Measurements from ENCODE around the gene PHC2. TPM values are rescaled to one million over a fixed set of nuclear protein-coding genes. Genes with fewer than 3 reads are reported as not detected.
A peak's percentile ranks its signal among the peaks of the same experiment; 100 is the strongest.

PHC2 gene
- total RNA-seq, 1 donor from 2014 or later: 73.7 TPM

DNA sequence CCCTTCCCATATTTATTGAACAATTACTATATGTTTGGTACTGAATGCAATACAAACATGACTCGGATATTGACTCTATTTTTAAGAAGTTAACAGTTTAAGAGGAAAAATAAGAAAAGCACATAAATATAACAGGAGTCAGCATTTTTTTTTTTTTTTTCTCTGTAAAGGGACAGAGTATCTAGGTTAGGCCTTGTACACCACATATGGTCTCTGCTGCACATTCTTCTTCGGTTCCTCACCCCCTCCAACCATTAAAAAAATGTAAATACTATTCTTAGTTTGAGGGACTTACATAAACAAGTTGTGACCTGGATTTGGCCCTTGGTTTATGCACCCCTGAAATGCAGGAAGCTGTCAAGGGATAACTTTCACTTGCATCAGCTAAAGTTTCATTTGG is 40.4 kb downstream of the PHC2 start:
- DNase-seq (ENCODE audit: low read depth in 2 of 2): no peak

DNA sequence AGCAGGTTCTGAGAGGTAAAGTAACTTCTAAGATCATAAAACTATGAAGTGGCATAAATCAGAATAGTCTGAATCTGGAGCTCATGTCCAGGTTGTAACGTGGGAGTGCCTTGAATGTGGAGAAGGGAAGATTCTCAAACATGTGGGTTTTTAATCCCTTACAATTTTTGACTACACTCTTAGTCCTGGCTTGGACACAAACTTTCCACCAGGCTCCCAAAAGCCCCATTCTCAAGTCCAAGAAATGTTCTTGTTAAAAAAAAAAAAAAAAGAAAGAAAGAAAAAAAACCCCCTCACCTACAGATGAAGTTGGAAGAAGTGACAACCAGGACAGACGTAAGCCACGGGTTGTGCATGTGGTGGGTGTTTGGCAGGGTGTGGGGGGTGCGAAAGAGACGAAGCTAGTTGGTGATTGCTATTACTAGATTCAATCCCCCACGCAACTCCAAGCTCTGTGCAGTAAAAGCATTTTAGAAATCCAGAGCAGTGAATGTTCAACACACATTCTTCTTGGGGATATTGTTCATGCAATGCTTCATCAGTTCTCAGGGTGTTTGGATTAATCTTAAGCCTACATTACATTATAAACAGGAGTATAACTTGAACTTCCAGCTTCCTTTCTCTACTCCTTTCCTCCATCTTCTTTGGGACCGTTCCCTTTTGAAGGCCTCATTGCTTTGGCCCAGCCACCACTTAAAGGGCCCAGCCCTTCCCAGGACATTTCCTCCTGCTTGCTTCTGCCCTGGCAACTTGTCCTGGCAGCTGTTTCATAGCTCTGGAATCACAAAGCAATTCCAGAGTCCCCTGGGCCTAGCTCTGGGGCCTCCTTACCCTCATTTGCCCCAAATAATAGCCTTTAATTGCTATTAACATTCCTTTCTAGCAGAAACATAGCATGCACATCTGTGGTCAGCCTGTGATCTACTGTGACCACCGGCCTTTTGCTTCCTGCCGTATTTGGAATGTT is 41.8 kb downstream of the PHC2 start:
- DNase-seq (ENCODE audit: low read depth in 2 of 2): no peak

DNA sequence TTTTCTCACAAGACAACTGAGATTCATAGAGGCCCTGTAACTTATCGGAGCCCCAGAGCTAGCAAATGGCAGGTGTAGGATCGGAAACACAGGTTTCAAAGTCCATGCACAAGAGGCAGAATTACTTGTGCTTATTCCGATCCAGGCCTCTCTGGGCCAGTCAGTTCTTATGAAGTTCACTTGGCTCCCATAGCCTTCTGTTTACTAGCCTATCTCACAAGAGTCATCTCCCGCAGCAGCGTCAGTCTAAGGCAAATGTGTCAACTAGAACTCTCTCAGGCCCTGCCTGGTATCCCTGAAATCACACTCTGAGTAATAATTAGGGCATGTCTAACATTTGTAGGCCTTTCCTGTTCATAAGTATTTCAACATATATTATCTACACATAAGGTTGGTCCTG is 43.3 kb downstream of the PHC2 start:
- no peak for DNase-seq (ENCODE audit: low read depth in 2 of 2)

DNA sequence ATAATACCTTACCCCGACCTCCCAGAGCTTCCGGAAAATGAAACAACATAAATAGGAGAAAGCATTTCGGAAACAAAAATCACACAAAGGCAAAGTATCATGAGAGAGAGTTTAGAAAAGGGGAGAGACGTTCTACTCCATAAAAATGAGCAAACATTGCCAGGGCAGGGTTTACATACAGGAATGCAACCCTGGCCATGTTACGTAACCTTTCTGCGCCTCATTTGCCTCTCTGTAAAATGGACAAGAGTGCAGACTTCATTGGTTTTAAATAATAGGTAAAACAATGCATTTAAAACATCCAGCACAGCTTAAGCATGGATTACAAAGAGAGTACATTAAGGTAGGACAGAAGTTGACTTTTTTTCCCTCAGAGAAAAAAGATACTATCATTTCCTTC is 45.6 kb downstream of the PHC2 start:
- DNase-seq (ENCODE audit: low read depth in 2 of 2): no peak

DNA sequence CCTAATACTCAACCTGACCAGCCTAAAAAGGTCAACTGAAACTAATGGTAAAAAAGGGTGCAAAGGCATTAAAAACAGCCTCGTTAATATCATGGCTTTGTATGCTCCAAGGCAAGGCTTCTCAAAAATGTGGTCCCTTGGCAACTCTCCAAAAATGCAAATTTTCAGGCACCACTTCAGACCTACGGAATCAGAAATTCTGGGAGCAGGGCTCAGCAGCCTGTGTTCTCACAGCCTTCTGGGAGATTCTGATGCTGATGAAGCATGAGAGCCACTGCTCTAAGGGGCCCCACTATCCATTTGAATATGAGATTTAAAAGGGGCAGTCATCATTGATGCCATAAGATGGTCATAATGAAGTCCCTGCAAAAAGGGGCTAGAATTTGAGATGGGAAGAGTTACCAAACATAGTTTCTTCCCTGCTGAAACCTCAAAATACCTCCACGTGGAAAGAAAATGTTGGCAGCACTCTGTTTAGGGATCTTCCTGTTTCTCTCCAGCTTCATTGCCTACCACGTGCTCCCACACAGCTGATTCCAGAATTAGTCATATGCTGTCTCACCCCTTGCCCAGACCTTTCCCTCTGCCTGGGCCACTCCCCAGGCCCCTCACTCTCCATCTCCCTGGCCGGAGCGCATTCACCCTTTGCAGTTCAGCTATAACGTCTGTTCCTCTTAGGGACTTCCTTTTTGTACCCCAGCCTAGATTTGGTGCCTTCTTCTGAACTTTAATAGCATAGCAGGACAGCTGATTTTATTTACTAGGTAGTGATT is 46.7 kb downstream of the PHC2 start:
- DNase-seq (ENCODE audit: low read depth in 2 of 2): peak; percentile 39 to 62

DNA sequence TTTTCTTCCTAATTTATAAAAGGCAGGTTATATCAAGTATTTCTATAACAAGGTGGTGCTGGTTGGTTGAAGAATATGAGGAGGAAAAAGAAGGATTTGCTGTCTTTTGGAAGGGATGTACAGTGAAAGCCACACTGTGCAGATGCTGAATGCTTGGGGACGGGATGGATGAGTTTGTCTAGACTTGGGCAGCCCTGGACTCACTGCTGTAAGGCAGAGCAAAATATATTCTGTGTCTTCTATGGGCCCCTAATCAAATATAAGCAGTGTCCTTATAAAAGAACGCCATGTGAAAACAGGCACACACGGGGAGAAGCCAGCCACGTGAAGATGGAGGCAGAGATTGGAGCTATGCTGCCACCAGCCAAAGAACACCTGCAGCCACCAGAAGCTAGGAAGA is 47.4 kb downstream of the PHC2 start:
- DNase-seq (ENCODE audit: low read depth in 2 of 2): no peak

DNA sequence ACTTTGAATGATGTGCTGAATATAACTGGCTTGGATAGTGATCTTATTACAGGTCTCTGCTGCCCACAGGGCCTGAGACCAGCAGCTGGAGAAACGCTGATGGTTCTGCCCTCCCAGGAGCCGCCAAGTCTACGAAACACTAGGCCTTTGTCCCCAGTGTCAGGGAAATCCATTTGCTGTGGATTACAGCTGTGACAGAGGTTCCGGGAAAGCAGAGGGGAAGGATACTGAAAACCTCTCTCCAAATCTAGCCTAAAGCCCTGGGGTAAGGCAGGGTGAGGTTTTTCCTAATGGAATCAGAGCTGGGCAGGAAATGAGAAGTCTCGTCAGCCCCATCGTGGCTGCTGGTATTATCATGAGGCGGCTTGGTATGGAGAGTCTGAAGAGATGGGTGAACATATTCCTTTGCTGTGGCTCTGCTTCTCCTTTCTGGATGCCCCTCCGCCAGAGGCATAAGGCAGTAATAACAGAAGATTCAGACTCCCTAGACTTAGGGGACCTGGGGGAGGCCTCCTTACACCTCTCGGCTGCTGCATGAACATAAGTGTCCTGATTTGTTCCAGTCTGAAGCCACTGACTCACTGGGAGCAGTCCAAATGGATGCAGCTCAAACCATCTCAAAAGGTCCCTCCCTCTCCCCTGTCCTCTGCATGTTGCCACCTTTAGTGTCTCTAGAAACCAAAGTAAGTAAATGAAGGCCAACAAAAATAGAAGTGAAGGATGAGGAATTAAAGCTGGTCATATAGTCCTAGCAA is 48.1 kb downstream of the PHC2 start:
- no peak for DNase-seq (ENCODE audit: low read depth in 2 of 2)

DNA sequence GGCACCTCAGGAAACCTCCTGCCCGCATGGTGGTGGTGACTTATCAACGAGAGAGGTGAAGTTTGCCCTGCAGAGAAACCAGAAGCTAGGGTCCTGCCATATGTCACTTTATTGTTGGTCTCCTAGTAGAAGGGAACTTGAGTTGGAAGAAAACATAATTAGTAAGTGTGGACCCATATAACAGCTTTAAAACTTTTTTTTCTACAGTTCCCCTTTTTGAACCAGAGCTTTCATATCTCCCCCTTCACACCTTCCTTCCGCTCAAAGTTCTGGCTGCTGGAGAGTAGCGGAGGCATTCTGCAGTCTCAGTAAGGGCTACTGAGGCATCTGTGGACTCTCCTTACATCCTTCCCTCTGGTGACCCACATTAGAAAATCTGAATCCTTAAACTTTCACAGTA is 48.9 kb downstream of the PHC2 start:
- DNase-seq (ENCODE audit: low read depth in 2 of 2): no peak

DNA sequence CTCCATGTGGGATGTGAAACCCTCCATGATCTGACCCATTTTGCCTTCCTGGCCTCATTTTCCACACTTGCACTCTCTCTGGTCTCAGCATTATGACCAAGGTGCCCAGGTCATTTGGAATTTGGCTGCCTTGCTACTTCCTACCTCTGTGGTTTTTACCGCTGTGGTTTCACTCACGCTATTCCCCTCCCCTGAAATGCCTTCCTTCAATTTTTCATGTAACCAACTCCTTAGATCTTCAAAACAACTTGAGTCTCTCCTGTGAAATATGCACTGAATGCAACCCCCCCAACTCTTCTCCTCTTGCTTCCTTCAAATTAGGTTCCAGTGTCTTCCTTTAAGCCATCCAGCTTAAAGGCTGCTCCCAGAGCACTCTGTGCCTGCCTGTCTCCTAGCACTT is 50.1 kb downstream of the PHC2 start:
- DNase-seq (ENCODE audit: low read depth in 2 of 2): no peak

DNA sequence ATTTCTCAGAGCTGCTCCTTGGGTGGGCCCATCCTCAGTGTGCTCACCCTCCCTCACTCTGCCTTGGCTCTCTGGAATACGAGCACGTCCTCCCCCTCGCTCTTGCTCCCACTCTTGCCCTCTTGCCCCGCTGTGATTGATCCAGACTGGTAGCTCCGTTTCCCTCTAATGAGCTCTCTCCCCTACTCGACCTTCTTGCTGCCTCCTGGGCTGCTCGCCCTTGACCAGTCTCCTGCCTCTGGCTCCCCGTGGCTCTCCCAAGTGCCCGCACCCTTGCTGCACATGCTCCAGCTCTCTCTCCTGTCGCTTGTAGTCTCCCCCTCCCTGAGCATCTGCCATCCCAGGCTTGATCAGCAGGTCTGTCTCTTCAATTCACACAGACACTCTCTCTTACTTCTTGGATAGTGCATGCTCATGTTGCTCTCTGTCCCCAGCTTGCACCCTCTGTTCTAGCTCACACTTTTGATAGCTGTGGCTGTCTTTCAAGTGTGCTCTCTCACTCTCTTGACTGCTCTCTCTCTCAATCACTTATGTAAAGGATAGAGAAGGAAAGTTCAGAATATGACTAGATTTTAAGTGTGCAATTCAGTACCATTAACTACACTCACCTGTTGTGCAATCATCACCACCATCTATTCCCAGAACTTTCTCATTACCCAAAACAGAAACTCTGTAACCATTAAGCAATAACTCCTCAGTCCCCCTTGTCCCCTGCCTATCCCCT is 51.1 kb downstream of the PHC2 start:
- DNase-seq (ENCODE audit: low read depth in 2 of 2): no peak

DNA sequence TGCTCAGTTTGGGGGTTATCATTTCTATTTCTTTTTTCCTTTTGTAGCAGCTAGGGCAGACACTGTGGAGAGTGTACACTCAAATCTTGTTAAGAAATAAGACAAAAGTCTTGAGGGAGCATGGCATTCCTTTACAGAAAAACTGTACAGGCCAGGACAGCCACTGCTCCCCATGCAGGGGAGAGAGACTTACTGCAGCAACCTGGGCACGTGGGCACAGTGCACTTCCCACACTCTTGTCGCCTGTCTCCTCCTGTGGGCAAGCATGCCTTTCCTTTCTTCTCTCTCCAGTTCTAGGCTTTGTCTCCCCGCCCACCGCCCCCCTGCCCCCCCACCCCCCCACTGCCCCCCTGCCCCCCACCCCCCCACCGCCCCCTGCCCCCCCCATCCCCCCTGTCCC is 51.9 kb downstream of the PHC2 start:
- no peak for DNase-seq (ENCODE audit: low read depth in 2 of 2)

DNA sequence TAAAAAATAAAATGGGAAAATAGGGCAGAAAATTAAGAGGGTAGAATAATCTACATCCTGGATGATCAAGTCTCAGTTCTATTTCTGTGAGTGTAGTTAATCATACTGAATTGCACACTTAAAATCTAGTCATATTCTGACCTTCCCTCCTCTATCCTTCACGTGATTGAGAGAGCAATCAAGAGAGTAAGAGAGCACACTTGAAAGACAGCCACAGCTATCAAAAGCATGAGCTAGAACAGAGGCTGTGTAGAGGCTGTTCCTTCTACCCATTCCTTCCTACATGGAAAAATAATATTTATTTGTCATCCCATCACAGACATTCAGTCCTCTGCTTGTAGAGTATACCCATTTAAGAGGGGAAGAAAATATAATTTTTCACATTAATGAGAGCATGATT is 52.4 kb downstream of the PHC2 start:
- DNase-seq (ENCODE audit: low read depth in 2 of 2): no peak

DNA sequence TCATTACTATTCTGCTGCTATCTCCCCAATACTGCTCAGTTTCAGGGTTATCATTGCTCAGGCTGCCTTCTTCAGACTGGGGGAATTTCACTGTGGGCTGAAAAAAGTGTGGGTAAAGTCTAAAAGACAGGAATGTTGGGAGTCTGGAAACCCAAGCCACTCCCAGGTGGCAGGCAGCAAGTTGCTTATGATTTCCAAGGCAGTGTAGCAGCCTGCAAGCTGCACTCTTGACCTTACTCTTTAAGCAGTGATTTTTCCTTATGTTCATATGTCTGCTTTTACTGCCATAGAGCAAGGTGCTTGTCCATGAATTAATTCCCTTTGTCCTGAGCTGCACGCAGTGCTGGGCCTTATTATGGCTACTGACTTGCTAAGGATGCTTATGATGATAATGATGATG is 53.1 kb downstream of the PHC2 start:
- peak in 1 of 2 donors; percentile 22 for DNase-seq (ENCODE audit: low read depth in 2 of 2)

DNA sequence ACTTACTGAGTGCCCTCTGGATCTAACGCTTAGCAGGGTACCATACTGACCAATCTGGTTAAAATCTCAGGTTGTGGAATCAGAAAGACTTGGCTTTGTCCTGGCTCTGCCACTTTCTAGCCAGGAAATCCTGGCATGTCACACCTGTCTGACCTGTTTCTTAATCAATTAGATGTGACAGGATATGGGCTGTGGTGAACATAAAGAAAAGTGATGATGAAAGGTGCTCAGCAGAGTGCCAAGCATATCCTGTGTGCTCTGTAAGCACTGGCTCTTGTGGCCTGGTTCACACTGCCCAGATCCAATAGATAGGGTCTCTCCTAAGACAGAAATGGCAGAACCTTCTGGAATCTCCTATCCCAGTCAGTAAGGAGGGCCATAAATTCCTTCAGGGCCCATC is 53.9 kb downstream of the PHC2 start:
- no peak for DNase-seq (ENCODE audit: low read depth in 2 of 2)

DNA sequence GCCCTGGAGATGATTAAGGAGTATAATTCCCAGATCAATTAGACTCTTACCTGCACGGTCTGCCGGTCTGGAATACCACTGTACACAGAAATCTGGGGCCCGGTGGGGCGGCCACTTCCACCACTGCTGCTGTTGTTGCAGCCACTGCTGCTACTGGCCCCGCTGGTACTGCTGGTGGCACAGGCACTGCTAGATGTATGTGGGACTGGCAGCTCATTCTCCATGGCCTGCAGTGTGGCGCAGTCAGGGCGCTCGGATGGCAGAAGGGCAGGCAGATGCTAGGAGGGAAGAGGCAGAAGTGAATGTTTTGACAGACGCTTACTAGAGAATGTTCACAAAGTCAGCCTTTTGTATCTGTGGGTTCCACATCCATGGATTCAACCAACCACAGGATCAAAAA is 55.6 kb downstream of the PHC2 start:
- no peak for DNase-seq (ENCODE audit: low read depth in 2 of 2)

DNA sequence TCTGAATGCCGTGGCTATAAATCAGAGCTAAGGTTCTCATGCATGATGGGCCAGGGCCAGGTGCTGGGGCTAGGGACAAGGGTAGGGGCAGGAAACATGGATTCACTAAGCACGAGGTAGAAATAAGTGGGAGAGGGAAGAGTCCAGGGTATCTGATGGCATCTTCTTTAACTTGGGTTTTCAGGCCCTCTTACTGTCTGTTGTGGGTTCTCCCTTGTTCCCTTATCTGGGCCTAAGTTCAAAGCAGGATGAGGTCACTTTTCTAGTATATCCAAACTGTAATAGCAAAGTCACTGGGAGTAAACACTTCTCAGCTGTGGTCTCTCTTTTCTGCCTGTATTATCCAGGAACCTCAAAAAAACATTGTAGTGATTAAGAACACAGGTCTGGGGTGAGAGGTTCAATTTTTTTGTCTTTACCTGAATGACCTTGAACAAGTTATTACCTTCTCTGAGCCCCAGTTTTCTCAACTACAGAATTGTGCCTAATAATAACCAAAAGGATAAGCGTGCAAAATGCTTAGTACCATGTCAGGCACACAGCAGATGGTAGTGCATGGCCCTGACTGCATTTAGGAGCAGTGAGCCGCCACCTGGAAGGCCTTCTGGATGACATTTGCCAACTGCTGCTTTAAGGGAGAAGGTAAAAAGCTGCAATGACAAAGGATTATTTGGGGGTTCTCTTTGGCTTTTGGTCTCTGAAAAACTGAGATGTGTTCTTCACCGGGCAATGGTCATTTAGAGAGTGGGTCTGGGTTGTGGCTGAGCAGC is 56.4 kb downstream of the PHC2 start:
- DNase-seq (ENCODE audit: low read depth in 2 of 2): no peak

DNA sequence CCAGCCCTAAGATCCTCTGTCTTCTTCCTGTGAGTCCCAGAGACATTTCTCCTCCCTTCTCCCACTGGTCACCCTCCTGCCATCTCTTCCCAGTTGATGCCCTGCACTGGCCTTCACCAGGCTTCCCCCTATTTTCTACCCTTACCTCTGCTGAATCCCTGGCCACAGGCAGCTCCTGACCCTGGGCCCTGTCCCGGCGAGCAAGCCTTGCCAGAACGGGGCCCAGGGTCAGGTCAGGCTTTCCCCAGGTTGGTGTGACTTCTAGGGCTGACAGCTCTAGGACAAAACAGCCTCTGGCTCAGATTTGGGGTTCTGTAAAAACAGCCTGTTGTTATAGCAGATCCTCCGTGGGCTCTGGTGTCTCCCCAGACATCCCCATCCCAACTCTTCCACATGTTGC is 57.3 kb downstream of the PHC2 start:
- no peak for DNase-seq (ENCODE audit: low read depth in 2 of 2)

DNA sequence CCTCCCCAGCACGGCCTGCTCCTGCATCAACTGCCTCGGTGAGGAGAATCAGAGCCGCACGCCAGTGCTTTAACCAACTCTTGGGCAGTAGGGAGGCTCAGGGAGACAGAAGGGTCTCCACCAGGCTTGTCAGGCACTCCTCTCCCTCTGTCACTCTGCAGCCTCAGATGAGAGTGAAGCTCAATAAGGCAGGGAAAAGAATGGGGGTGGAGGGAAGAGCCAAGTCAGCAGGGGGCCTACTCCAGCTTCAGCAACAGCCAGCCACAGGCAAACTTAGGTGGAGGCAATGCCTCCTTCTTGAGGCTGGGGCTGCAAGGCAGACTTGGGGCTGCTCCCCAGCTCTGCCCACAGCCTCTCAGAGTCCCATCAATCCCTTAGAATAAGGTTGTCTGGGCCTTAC is 58.2 kb downstream of the PHC2 start:
- peak in 1 of 2 donors; percentile 17 for DNase-seq (ENCODE audit: low read depth in 2 of 2)

DNA sequence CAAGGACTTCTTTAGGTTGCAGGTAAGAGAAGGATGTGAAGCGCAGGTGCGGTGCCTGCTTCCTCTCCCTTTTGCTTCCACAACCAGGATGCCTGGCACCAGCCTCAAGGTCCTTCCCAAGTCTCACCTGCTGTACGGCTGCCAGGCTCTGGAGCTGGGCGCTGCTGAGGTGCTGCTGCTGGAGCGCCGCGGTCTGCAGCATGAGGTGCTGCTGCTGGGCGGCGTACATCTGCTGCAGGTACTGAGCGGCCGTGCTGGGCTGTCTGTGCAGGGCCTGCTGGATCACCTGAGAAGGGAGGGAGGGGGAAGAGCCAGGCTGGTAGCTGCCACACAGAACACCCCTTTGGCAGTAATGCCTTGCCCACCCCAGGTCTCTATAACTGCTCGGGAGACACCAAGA is 58.7 kb downstream of the PHC2 start:
- no peak for DNase-seq (ENCODE audit: low read depth in 2 of 2)

DNA sequence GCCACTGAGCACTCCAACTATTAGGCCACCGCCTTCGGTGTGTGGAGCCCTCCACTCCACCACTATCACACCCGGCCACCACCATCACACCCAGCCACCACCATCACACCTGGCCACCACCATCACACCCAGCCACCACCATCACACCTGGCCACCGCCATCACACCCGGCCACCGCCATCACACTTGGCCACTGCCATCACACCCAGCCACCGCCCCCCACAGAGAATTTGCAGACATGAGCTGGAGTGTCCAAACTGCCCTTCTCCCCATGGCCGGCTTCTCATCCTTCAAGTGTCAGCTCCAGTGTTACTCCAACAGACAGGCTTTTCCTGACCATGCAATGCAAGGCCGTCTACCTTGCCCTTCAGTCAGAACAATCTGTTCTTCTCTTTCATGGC is 59.6 kb downstream of the PHC2 start:
- DNase-seq (ENCODE audit: low read depth in 2 of 2): no peak

DNA sequence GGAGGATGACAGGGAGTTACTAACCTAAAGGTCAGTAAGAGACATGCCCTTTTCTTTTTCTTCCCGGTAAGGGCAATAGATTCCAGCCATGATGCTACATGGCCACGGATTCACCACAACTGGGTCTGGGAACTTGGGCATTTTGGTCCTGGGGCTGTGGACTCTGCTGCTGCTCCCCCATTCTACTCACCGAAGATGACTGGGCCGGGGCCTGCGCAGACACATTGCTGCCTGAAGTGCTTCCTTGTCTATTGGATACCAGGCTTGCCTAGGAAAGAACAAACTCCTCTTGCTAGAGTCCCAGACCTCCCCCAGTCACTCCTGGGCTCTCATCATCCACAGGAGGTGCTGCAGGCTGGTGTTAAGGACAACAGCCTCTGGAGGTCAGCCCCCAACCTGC is 60.1 kb downstream of the PHC2 start:
- DNase-seq (ENCODE audit: low read depth in 2 of 2): no peak
